GM21515 (cell line): ENCODE results near the gene PRR20G.

Source experiments
- ATAC-seq: cut with Tn5 transposase; IDR thresholded peaks from one replicate; pipeline ENCODE4 v1.9.1; 2021; ENCODE audit not compliant: unreplicated experiment

PRR20G gene

DNA sequence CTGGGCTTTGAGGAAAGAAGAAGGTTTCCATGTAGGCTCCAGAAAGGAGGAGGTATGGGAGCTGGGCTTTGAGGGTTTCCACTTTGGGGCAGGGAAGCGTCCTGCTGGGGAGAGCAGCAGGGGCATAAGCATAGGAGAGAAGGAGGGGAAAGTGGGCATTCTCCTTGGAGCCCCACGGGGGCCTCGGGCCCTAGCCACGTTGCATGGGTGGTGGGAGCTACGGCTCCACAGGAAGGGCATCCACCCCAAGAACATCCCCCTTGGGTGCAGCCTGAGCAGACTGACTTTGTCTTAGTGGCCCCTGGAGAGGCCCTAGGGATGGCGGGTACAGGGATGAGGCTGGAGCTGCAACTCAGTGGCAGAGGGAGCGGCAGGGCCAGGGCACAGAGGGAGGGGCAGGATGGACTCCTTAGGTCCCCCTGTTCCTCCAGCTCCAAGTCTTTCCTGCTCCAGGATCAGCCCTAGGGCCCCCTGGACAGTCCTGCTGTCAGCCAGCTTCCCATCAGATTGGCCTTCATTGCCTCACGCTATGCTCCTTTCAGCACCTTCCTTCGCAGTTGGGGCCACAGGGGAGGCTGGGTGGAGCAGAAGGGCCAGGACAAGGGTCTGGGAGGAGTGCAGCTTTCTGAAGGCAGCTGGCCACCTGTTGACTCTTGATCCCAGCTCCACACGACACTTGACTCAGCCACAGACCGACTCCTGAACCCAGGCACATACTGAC lies 22.9 kb downstream of the PRR20G start:
- no peak for ATAC-seq

DNA sequence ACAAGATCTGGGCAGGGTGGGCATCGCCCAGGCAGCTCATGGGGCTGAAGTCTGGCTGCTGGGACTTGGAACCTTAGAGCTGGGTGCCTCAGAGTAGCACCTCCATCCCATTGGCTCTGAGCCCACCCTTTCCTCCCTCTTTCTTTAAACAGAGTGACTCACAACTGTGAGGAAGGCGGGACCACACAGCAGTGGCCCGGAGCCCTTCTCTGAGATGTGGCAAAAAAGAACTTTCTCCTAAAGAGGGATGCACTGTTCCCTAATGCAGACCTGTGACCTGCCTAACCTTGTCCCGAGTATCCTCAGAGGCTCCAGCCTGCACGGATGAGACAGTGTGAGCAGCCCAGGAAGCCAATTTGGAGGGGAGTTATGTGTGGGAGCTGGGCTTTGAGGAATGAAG lies 23.6 kb downstream of the PRR20G start:
- no peak for ATAC-seq

DNA sequence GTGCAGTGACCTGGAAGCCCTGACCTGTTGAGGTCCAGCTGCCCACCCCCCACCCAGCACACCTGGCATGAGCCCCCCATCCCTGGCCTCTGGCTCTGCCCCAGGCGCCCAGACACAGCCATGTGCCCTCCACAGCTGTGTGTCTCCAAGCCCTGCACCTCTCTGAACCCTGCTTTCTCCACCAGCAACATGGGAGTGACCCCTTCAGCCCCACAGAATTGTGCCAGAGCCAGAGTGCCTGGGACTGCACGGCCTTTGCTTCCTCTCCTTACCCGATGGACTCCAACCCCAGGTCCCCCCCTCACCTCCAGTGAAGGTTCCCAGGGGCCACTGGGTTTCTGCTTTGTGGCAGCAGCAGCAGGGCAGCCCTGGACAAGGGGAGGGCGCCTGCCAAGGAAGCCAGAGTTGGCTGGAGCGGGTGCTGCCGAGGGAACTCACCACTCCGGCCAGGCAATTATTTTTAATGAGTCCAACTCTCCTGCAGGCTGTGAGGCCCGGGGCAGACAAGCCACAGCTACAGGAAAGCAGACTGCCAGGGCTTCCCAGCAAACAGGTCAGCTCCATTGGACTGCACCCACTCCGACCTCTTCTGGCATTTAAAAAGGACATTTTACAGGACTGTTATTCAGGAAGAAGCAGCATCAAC lies 24.1 kb downstream of the PRR20G start:
- ATAC-seq: no peak

DNA sequence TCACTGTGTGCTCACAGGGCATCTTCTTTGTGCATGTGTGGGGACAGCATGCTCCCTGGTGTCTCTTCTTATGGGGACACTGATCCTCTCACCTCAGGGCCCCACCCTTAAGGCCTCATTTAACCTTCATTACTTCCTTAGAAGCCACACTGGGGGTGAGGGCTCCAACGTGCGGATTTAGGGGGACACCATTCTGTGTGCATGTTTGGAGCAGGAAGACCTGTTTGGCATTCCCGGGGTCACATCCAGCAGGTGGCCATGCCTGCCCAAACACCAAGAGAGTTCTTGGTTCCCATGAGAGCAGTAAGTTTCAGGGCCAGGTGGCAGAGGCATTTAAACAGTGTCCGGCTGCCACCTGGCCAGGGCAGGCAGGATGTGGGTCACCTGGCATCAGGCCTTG lies 24.8 kb downstream of the PRR20G start:
- no peak for ATAC-seq

DNA sequence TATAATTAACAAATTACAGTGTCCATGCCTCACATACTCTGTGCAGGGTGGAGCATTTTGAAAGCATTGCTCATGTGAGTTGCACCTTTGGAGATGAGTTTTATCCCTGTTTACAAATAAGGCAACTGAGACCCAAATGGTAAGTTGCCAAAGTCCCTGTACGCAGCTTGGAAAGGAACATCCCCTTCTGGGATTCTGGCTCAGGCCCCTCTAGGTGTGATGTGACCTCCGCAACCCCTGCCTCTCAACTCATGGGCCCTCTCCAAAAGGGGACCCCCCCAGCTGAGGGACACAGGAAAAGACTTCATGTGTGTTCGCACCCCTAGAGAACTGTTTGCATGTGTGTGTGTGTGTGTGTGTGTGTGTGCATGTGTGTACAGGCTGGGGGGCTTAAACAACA lies 25.3 kb downstream of the PRR20G start:
- no peak for ATAC-seq

DNA sequence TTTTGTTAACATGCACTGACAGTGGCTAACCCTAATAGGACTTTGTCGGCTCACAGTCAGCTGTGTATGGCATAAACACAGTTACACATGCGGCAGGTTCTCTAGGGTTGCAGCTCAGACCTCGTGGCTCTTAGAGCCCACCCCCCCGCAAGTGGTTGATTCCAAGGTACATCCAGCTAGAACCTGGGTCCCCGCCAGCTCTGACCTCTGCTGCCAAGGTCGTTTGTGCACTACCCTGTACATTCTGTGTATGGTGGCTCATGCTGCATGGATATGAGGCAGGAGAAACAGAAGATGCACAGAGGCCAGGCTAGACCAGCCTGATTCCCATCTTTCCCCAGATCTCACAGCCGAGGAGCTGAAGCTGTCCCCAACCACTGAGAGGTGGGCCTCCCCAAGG lies 25.9 kb downstream of the PRR20G start:
- ATAC-seq: no peak

DNA sequence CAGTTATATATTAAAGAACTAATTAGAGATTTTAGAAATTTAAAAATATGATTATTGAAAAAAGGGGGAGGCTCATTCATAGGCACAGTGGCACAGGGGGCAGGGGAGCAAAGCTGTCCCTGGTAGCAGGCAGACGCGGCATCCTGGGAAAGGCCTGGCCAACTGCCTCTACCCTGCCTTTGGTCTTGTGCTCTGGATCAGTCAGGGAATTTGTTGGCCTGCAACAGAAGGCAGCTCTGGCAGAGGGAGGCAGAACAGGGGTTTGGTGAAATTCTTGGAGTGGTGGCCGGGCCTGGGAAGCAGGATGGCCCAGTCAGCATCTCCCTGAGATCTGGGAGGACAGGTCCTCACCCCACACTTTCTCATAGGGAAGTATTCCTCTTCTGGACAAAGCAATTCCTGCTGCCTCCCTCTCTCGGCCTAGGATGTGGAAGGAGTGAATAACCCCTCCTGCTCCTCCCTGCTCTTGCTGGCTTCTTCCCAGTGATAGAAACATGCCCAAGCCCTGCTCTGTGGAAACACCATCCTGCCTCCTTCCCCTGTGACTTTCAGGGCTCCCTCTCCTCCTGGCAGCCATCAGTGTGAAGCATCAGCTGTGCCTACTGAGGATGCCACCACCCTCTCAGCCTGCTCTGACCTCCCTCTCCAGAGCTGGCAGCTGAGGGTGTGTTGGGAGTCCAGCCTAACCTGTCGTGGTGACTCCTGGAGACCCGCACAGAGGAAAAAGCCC lies 26.9 kb downstream of the PRR20G start:
- ATAC-seq: no peak

DNA sequence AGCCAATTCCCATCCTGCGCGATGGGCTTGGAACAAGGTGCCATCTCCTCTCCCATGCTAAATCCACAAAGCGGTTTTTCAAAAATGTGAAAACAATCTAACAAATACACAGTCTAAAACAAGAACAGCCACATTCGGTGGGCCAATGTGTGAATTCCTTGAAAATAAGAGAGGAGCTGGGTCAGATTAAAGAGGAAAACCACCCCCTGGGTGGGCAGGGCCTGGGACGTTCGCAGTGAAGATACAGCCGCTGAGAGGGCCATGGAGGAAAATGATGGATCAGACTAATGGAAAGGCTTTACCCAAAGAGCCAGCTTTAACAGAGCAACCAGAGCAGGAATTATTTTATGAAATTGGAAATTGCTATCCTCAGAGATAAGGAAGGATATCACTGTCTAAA lies 27.4 kb downstream of the PRR20G start:
- no peak for ATAC-seq

DNA sequence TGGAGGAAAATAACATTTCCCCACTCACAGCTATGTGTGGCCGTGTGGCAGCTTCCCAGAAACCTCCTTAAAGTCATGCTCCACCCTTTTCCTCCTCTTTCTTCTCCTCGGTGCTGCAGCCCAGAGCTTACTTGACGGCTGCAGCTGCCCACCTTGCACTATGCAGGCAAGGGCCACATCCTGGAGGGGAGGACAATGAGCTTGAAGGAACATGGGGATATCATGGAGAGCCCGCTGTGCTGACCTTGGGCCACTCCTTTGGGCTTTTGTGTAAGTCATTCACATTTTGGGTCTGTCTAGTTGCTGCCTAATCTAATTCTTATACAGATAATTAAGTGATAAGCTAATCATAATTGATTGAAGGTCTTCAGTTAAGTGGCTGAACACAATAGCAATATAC lies 28.0 kb downstream of the PRR20G start:
- ATAC-seq: no peak

DNA sequence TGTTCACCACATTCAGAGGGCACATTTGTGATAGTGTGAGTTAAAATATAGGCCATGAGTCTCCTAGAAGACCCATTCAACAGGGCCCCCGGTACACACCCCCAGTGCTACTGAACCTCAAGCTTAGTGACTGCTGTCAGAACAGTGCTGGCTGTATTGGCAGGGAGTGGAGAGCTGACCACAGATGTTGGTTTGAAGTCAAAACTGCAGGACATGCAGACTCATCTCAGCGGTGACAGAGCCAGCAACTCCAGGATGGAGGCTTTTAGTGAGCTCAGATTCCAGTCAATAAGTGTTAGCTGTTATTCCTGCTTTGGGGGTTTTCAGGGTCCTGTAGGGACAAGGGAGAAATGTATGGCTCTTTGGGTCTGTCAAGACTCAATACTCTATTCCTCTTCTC lies 29.1 kb downstream of the PRR20G start:
- no peak for ATAC-seq

DNA sequence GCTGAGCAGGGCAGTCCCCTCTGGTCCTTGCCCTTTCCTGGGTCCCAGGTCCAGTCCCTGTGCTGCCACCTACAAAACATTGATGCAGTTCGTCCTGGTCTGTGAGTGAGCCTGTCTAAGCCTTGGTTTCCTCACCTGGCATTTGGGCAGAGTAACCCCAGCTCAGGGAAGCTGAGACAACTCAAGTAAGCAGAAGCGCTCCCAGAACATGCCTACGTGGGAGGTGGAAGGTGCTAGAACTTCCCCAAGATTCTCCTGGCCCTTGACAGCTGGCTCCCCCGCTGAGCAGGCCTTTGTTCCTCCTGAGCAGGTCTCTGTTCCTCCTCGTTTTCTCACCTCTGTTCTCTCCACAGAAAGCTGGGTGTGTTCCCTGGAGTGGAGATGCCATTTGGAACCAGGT lies 30.5 kb downstream of the PRR20G start:
- ATAC-seq: no peak

DNA sequence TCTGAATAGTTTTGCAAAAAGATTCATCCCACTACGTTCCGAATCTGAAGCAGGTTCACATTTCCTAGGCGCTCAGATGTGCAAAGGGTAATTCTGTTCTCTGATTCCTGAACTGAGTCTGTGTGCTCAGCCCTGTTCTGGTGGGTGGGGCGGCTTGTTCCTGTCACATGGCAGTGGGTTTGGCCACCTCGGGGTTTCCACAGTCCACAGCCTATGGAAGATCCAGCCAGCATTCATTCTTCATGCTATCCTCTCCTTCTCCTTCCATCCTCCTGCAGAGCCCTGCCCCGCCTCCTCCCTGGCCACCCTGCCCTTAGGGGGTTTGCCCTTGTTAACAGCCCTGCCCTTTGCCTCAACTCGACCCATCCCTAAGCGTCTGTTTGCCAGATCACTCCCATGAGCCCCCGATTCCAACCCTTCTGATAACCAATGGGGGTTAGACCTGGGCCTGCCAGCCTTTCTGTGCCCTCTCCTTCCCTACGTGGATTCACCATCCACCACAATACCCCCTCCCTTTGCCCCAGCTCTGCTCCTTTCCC lies 31.0 kb downstream of the PRR20G start:
- no peak for ATAC-seq

DNA sequence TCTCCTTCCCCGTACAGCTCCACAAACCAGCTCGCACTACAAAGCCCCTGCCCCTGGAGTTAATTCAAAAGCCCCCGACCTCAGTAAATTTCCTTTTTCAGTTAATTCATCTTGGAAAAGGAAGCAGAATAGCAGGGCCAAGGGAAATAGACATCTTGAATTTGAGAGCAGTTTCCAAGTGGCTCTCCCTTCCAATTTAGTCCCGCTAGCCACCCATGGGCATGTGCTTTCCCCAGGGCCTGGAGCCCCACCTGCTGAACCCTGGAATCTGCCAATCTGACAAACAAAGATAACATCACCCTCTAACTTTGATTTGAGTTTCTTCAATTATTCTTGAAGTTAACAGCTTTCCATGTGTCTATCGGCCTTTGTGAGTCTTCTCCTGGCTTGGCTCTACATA lies 31.7 kb downstream of the PRR20G start:
- ATAC-seq: no peak

DNA sequence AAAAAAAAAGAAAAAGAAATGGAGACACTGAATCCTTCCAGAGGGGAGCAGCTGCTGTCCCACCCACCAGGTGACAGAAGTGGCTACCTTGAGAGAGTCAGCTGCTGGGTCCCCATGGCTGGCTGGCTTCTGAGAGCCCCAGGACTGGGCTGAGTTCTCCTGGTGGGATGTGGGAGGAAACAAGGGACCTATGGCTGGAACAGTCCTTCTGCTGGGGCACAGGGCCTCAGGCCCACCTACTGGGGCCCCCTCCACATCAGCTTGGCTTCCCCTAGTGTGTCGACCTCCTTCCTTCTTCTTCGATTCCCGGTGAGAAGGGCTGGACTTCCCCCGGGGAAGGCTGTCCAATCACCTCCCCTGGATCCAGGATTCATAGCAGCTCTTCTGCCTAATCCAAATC lies 32.3 kb downstream of the PRR20G start:
- no peak for ATAC-seq

DNA sequence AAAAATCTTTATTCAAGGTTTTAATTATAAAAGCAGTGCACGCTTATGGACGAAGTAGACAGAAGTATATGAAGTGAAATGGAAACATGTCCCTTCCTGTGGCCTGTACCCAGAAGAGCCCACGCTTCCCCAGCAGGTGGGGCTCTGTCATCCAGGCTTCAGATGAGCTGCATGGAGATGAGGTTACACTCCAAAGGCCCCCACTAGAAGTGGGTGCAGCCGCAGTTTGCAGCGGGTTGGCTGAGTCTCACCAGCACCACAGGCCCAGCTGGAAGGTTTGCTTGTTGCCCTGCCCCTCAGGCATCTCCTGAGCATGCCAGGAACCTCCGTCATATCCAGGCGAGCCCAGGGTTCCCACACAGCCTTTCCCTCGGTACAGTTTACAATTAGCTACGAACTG lies 33.1 kb downstream of the PRR20G start:
- no peak for ATAC-seq

DNA sequence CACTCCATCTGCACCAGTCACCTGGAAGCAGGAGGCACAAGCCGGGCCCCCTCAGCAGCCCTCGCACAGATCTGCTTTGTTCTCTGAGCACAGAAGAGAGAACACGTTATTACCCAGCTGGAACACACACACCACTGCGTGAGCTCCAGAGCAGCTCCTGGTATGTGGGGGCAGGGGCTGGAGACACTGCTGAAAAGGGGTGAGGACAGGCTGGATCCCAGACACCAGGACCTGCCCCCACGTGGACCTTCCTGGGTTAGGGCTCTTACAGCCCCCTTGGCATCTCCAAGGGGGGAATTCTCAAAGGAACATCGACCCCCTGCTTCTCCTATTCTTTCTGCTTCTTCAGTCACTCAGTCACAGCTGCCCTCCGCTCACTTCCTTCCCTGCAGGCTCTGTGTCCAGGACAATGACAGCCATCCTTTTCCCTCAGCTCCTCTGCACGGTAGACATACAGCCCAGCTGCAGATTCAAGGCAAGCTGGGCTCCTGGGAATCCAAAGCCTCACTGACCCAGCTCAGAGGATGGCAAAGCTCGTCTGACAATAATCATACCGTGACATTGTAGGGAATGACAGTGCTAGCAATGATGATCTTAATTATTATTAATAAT lies 33.7 kb downstream of the PRR20G start:
- ATAC-seq: no peak

DNA sequence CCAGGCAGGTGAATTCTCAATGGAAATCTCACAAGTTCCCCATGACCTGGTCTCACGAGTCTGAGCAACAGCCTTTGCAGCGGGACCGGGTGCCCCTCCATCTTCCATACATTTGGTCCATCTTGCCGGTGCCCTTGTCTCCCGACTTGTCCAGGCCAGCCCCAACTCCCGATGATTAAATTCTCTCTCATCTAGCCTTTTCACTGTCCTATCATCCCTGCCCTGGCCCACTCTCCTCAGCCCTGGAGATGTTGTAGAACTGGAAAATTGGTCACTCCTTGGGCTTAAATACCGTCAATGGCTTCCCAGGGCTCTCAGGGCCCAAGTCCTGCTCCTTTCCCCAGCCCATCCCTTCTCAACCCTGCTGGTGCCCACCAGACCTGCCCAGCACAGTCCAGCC lies 34.4 kb downstream of the PRR20G start:
- no peak for ATAC-seq

DNA sequence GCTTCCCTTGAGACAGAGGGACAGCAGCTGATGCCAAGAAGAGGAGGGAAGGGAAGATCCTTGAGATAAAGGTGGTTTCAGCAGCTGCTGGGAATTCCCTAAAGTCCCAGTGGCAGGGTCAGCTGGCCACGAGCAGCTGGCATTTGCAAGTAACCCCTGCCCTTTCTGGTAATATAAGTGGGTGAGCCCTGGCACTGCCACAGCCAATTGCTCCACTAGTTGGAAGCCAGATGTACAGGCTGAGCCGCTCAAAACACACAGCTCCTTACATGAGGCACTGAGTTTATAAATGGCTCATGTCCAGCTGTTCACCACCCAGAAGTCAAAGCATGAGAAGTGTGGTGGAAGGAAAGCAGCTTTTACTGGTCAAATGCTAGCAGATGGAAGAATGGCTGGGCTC lies 35.4 kb downstream of the PRR20G start:
- ATAC-seq: no peak

DNA sequence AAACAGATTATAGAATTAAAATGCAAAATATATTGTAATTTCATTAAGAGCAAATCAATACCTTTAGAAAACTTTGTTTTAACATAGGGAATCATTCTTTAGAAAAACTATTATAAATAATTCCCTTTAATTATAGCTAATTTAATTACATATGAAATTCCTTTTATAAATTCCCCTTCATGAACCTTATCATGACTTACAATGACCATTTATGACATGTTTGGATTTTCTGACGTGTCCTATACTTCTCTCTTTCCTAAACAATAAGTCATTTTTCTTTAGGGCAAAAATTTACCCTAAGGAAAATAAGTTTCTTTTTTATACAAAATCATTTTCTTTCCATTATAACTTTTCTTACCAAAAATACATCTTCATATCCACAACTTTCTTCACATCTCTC lies 37.8 kb downstream of the PRR20G start:
- no peak for ATAC-seq

DNA sequence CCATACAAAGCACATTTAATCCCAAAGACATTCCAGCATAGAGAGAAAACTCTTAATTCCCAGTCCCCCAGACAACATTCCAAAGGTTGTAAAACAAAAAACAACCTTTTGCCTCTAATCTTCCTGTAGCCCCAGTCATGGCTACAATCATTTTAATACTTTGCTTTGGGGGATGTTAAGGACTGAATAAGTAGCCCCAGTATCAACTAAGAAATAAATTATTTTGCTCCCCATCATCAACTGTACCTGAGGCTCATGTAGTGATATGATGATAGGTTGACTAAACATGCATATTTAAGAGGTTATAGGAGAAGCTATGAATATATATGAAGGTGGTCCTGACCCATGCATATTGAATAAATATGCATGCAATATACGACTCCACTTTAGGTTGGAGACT lies 40.6 kb downstream of the PRR20G start:
- no peak for ATAC-seq

DNA sequence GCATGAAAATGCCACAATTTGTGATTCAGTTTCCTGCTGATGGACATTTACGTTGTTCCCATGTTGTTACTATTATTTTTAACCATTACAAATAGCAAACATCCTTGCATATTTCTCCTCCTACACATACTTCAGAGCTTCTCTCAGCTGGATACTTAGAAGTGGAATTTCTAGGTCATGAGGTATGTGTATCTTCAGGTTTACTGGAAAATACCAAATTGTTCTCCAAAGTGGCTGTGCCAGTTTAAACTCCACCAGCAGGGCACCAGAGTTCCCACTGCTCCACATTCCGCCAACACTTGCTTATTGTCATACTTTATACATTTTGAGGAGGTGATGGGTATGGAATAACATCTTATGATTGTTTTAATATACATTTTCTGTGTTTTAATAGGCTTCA lies 49.2 kb downstream of the PRR20G start:
- no peak for ATAC-seq

DNA sequence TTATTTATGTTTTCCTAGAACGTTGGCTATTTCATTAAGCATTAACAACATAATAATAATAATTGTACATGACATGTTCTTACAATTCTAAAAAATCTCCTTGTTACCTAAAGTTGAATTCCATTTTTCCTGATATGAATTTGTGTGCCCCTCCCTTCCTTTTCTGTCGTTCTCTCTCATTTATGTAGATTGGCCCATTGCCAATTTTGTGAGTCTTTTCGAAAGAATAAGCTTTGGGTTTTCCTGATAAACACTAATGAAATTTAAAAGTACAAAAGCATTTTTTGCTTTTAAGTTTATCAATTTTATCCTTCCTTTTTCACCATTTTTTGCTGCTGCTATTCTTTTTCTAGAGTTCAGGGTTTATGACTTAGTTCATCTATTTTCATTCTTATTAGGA lies 50.0 kb downstream of the PRR20G start:
- no peak for ATAC-seq
